T-helper 22 cell (primary cell): ENCODE data around the gene STARD3.
"Not testable (repeated sequence)": the region's sequence is repeated elsewhere in the genome, so short reads cannot be mapped to it uniquely, and the experiment has no call there.

Experiments
- DNase-seq: peaks from one replicate; pipeline ENCODE4 v3.0.0-alpha.2; 2020; ENCODE audit warnings: low read depth

STARD3 gene

GRCh38 chr17:39636927-39637736 lies at the start of gene STARD3:
STARD3 (plus strand) TSS chr17:39637144; CDS start chr17:39653532, 16,388 bp downstream.
- DNase-seq = peak; percentile 81

GRCh38 chr17:39590180-39590579 lies 46.8 kb upstream of the STARD3 start:
- DNase-seq = not testable (repeated sequence)

DNA sequence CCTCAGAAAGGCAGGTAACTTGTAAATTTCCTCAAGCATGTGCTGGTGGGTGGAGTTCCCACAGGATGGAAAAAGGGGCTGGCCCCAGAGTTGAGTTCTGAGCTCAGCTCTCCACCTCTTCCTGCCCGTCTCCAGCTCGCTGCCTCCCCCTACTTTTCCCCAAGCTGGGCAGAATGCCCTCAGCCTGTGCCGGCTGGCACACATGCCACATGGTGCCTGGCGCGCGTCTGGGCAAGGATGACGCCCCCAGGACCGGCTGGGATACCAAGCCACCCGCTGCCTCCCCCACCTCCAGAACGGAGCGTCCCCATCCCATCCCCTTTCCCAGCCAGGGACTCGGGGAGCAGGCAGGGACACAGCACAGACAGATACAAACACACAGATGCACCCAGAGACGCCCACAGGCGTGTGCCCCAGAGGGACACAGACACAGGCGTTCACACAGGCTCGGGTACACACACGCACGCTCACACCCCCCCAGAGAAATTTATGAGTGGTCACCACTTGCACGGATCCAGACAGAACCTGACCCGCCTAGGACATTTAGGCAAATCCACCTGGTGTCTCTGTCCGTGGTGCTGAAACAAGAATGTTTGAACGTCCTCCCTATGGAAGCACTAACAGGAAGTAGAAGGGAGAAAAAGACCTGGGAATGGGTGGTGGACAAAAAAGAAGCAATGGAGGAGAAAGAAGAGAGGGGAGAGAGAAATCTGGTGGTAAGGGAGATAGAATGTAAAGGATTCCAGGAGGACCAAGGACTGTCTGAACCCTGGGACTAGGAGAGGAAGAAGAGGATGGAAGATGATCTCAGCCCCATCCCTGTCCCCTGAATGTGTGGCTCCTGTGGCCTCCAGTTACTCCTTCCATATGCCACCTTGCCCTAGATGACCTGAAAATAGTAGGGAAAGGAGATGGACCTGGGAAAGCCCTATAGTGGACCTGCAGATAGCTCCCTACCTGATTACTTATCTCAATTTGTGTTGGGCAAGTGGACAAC lies 44.7 kb upstream of the STARD3 start:
- DNase-seq = no peak

DNA sequence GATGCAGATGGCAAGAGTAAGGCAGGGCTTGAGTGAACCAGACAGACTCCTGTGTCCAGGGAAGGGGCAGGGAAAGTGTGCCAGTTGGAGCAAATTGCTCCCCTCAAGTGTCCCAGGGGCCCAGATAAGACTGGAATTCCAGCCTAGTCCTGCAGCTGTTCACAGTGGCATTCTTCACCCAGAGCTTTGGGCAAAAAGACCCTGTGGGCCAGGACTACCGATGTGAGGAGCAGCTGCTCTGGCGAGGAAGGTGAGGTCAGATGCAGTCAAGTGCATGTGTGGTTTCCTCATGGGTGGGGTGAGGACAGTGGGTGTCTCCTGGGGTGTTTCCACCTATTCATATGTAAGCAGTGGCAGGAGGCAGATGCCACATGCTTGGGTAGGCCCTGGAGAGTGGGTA lies 43.6 kb upstream of the STARD3 start:
- no peak for DNase-seq

DNA sequence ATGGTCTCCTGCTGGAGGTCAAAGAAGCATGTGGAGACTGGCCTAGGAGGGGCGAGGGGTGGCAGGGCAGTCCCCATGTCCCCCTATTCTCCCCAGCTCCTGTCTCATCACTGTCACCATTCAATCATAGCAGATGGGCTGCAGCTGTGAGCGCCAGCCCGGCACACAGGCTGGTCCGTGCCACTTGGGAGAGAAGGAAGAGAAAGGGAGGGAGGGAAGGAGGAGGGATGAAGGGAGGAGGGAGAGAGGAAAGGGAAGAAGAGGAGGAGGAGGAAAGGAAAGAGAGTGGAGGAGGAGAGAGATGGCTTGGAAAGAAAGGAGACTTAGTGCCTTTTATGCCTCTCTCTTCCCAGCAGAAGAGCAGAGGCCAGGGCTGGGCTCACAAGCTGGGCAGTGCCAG lies 41.6 kb upstream of the STARD3 start:
- DNase-seq = no peak

- no peak for DNase-seq
Observed at GRCh38 chr17:39595928-39596510, 40.9 kb upstream of the STARD3 start.

DNA sequence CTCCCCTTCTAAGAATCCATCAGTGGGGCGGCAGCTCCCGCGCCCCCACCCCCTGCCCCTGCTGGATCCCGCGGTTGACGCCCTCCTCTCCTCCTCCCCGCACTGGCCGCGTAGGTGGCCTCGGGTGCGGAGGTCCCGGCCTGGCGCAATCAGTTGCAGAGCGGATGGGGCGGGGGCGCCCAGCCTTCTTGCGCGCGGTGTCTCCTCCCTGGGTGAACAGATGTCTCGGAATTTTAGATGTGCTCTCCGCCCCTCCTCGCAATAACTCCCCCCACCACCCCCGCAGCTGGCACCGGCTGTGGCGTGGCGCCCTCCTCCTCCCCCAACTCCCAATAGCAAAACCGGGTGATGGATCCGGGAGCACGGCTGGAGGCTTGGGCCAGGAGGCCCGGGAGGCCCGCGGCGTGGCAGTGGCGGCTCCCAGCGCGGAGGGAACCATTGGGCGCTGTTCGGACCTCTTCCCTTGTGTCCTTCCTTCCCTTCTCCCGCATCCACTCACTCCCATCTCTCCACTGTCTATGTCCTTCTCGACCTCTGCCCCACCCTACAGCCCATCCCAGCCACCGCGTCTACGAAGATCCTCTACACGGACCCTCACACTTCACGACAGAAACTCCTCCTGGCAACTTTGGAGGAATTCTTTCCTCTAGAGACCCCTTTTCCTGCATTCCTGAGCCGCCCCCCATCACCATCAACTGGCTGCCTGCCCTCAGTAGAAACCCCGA lies 40.2 kb upstream of the STARD3 start:
- no peak for DNase-seq

GRCh38 chr17:39597372-39598046 lies 39.4 kb upstream of the STARD3 start:
- no peak for DNase-seq

- DNase-seq = no peak
Observed at GRCh38 chr17:39598047-39598481, 38.9 kb upstream of the STARD3 start.

GRCh38 chr17:39598630-39599003 lies 38.3 kb upstream of the STARD3 start:
- no peak for DNase-seq

GRCh38 chr17:39599004-39599664 lies 37.8 kb upstream of the STARD3 start:
- no peak for DNase-seq

DNA sequence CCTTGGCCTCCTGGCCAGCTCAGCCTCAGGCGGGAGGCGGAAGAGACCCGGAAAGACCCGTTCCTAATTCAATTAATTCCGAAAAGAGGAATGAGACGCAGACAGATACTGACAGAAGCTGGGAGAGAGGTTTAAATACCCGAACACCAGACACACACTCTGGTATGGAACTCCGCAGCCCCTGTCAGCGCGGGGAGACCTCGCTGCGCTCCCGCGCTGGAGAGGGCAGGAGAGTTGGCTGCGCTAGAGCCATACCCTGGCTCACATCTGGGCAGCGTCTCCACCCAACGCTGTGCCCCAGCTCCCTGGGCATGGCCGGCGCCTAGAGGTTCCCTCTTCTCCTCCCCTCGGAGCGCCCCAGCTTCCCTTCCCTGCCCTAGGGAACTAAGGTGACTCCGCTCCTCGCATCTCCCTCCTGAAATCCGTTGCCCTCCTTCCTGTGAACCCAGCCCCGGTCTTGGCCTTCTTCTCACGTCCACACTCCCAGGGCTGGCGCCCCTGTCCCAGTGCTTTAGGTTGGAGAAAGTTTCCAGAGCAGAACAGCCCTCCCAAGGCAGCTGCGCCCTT lies 37.2 kb upstream of the STARD3 start:
- no peak for DNase-seq

DNA sequence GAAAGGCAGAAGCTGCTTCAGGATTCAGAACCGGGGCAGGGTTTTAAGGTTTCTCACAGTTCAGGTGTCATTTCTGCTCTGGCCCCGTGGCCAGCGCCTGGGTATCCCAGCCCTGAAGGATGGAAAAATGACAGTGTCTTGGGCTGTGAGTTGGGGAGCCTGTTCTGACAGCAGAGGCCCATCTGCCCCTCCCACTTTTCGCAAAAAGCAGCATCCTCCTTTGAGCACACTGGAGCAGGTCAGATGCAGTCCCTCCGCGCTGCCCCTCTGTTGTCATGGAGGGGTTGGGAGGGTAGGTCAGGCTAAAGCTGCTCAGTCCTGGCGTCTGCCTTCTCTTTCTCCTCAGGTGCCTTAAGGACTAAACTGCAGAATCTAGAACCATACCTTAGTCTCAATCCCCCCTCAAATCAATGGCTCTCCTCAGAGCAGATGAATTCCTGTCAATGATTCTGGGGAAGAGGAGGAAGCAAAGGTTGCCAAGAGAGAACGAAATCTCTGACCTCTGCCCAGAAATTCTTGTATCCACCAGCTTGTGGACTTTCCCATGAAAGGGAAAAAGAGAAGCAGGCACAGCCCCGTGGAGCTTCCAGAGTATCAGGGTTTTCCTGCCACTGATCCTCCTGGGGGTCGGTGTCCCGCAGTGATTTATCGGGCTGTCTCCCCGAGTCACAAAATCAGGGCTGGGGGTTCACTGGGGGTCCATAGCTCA lies 36.5 kb upstream of the STARD3 start:
- DNase-seq = no peak

- DNase-seq = no peak
Observed at GRCh38 chr17:39600997-39601597, 35.8 kb upstream of the STARD3 start.

GRCh38 chr17:39601758-39602532 lies 35.0 kb upstream of the STARD3 start:
- no peak for DNase-seq

DNA sequence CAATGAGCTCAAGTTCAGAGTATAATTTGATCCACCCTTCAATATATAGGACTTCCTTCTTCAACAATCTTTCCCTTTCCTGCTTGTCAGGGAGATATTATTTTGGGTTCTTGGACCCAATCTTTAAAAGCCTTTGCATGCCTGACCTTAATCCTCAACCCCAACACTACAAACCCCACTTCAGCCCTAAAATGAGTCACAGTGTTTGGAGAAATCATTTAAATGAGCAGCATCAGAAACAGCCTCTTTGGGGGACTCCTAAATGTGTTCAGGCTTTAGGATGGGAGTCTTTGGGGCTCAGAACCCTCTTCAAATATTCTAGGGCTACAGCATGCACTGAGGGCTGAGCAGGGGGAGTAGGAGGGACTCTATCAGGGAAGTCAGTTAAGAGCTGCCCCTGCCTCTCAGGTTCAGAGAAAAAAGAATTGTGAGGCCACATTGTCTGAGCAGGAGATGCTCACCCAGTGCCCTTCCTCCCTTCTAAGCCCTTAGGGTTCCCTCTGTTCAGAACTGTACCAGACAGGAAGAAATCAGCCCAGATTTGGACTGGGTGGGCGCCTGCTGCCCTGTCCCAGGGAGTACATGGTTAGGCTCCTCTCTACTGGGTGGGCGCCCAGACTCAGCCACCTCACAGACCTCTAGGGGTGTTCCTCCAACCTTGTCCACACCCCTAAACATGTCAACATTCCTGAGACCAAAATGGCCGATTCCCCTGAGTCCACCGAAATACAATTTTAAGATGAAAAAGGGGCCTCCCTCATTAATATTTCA lies 34.2 kb upstream of the STARD3 start:
- DNase-seq = no peak

GRCh38 chr17:39603304-39604016 lies 33.5 kb upstream of the STARD3 start:
- no peak for DNase-seq
